HFF-Myc (cell line): ENCODE results near the gene KCNK2.

ENCODE experiments used
- DNase-seq: peaks from one replicate; pipeline ENCODE4 v3.0.0-alpha.2; 2011; ENCODE audit warnings: low read depth; ENCODE audit errors: extremely low read depth
- H3K4me3 ChIP-seq: replicated peaks from 2 replicates; pipeline ENCODE4 v1.5.1; 2011; ENCODE audit warnings: low read depth, mild to moderate bottlenecking, control low read depth, low read length
- TF ChIP-seq, protein P1 (sequence below): IDR thresholded peaks from 2 replicates; pipeline ENCODE4 v1.5.1; 2012; ENCODE audit warnings: mild to moderate bottlenecking, low read depth, low read length, control low read depth; ENCODE audit errors: missing control alignments

Gene KCNK2

DNA sequence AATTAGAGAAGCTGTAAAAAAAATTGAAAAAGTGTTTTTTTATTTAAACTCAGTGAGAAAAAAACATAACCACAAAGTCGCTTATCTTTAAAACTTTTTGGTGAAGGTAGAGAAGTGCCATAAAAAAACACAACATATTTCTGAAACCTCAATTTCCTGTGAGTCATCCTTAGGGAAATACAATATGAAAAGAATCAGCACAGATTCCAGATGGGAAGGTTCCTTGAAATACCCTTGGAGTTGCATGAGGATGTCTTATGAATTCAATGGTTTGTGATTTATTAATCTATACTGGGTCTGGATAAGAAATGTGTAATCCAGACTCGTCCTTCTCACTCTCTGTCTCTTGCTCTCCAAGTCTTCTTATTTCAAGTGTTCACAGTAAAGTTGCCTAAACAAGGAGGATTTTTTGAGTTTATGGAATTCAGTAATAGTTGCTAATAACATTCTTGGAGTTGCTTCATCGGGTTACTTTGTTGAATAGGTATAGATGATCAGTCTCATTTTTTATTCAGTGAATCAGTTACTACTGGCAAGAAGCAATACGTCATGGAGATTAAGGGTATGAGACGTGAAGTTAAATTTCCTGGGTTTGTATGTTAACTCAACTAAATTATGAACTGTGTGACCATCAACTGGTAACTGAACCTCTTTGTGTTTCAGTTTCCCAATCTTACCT, 191.4 kb downstream of the KCNK2 start:
- TF ChIP-seq, protein P1, sequence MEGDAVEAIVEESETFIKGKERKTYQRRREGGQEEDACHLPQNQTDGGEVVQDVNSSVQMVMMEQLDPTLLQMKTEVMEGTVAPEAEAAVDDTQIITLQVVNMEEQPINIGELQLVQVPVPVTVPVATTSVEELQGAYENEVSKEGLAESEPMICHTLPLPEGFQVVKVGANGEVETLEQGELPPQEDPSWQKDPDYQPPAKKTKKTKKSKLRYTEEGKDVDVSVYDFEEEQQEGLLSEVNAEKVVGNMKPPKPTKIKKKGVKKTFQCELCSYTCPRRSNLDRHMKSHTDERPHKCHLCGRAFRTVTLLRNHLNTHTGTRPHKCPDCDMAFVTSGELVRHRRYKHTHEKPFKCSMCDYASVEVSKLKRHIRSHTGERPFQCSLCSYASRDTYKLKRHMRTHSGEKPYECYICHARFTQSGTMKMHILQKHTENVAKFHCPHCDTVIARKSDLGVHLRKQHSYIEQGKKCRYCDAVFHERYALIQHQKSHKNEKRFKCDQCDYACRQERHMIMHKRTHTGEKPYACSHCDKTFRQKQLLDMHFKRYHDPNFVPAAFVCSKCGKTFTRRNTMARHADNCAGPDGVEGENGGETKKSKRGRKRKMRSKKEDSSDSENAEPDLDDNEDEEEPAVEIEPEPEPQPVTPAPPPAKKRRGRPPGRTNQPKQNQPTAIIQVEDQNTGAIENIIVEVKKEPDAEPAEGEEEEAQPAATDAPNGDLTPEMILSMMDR, result no peak
- no peak overlapping the region for H3K4me3 ChIP-seq
- peak; percentile 87 for DNase-seq

DNA sequence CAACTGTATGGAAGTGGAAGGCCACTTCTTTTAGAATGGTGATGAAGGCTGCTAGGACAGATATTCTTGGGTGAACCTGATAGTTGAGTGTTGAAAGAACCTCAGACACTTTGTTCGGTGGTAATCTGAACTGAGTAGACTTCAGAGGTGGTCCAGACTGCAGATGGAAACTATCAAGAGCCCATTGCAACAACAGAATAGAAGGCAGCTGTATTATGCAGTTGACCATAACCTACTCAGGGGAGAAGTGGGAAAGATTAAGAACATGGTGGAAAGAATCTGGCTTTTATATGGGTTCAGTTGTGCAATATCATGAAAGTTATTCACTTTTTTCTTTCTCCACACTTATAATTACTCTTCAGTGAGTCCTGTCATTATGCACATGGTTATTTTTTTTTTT, 194.0 kb downstream of the KCNK2 start:
- no peak for DNase-seq
- no peak overlapping the region for H3K4me3 ChIP-seq
- TF ChIP-seq, protein P1, result no peak

DNA sequence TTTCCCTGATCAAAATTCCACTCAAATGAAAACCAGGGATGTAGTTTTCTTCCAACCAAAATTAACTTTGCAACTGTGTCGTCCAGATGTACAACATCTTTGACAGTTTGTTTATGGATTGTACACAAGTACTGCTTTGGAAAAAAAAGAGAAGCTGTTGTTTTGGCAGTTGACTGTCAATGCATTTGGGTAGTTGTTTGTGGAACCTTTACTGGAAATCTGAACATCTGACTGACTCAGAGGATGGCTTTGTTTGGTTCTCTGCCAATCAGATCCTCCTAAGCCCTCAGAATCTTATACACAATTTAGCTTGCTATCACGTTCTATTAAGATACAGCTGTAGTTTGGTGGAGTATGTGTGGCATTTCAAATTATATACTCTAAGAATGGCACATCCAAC, 195.0 kb downstream of the KCNK2 start:
- DNase-seq, result peak; percentile 71
- TF ChIP-seq, protein P1, result no peak
- H3K4me3 ChIP-seq, result no peak overlapping the region

DNA sequence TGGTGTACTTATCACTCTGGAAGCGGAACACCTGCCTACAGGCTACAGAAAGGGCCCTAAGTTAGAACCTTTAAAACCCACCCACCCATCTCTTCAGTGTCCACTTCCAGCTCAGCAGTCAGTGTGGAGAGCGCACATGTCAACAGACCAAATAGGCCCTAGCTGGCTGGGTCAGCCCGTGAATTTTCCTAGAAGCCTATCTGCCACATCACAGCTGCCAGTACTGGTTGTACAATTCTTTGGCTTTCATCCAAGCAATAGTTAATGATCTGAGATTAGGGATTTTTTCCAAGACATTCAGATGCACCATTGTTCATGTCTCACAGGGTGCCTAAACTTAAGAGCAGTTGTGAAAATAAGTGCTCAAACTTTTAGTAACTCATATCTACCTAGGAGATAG, 197.1 kb downstream of the KCNK2 start:
- TF ChIP-seq, protein P1, result no peak

DNA sequence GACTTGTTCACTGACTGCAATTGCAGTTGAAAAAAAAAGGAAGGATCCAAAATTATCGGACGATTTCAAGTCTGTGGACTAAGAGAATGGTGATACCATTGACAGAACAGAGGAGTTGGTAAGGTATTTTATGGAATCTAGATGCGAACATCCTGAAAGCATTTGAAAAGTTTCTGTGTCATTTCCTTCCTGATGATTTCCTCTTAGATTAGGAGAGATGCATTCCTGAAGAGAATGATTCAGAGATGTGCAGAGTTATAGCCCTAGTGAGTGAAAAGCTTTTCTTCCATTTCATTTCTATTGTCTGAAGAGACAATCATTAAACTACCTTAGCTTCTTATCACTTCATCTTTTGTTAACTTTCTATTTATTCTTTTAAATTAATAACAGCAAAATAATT, 200.0 kb downstream of the KCNK2 start:
- no peak overlapping the region for H3K4me3 ChIP-seq
- TF ChIP-seq, protein P1, result no peak
- no peak for DNase-seq

More for the DNA sequence above, 197.1 kb downstream of the KCNK2 start:
- no peak overlapping the region for H3K4me3 ChIP-seq
- no peak for DNase-seq

DNA sequence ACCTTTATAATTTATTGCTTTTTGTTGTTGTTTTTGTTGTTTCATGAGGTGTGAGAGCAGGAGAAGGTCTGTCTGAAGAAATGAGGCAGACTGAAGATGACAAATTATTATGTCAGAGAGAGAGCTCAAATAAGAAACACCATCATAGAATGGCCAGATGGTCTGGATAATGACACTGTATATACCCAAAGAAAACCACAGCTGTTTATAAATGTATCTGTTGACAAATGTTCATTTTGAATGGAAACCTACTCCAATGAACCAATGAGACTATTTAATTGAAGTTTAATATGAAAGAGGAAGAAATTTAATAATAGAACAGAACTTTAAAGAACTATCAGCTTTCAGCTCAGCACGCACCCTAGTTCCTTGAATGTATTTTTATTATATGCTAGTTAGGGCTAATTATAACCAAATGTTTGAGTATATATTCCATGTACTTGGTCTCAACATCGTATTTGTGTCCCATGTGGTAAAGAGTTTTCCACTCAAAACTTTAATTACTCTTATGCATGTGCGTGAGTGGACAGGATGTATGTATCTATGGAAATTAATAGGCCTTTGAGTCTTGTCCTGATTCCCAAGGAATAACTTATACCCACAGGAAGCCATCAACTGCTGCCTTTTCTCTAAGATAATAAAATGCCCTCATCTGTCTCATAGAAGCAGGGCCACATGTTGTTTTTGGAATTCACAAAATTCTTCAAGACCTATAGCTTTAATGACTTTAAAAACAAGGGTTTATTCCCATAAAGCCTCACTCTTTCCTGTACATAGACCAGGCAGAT, 202.7 kb downstream of the KCNK2 start:
- H3K4me3 ChIP-seq, result no peak overlapping the region
- TF ChIP-seq, protein P1, result no peak
- peak; percentile 46 for DNase-seq
